NCI-H2196 treated with DMSO at 0.1 percent for 48 hours (cell line): ENCODE results near the gene BTBD9.

Source experiments
- DNase-seq: peaks from one replicate; lab custom pipeline; 2025; ENCODE audit not compliant: unreplicated experiment; lab: John Stamatoyannopoulos, UW

The BTBD9 gene

GRCh38 chr6:38169221-38169976 lies 470.3 kb downstream of the BTBD9 start:
- no peak for DNase-seq

DNA sequence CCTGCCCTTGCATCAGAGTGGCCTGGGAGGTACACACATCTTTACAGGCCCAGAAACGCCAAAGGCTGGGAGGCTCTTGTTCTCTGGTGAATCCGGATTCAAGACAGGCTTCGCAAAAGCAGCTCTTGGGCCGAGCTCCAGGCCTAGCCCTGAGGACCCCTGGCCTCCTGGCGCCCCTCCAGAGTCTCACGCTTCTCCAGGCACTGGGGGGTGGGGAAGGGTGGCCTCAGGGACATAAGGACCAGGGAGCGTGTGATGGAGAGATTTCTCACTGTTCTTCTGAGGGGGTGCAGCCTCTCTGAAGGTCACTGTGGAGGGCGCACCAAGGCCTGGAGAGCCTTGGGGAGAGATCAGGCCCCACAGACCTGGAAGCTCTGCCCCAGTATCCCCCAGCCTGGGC lies 471.0 kb downstream of the BTBD9 start:
- DNase-seq, result no peak

DNA sequence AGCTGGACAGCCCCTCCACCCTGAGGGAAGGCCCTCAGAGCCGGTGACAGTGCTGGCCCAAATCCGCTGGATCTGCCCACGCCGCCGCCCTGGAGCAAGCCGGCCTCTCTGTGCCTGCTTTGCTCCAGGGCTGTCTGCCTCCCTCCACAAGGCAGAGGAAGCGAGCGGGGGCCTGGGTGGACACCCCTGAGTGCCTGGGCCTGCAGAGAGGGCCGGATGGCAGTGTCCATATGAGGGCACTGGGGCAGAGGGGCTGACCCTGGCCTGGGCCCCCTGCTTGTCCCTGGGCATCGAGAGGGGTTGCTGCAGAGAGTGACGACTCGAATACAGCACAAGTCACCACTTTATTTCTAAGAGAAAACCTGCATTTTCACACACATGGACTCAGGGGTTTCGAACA lies 471.6 kb downstream of the BTBD9 start:
- no peak for DNase-seq

DNA sequence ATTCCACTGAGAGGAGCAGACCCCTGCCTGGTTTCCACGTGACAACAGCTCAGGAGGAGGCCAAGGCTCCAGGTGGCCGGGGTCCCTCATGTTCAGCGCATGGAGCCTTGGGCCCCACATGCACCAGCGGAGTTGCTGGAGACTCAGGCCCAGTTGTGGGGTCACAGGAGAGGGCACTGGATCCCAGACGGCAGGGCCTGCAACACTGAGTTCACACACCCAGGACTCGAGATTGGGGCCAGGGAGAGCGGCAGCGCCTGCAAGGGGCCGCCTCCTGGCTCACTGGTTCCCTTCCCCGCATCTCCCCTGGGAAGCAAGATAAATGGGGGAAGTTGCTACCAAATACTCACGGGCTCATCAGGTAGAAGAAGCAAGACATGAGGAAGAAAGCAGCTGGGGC lies 472.1 kb downstream of the BTBD9 start:
- DNase-seq, result no peak

DNA sequence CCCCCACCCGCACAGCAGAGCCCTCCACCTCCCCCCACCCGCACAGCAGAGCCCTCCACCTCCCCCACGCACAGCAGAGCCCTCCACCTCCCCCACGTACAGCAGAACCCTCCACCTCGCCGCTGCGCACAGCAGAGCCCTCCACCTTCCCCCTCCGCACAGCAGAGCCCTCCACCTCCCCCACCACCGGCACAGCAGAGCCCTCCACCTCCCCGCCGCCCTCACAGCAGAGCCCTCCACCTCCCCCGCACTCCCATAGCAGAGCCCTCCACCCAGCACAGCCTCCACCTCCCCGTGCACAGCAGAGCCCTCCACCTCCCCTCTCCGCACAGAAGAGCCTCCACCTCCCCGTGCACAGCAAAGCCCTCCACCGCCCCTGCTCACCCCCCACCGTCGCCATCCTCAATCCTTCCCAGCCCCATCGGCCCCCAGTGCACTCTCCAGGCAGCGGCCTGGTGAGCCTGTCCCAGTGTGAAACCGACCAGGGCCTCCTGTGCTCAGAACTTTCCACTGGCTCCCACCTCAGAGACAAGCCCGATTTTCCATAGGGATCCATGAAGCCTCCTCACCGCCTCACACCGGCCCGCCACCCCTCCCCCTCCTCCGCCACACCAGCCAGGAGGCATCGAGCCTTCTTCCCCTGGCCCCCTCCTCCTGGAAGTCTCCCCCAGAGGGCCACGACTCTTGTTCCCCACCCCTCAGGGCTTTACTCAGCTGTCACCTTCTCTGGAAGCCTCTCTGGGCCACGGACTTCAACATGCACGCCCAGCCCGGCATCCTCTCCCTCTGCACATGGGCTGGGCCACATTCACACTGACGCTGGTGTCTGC lies 473.1 kb downstream of the BTBD9 start:
- DNase-seq, result no peak

DNA sequence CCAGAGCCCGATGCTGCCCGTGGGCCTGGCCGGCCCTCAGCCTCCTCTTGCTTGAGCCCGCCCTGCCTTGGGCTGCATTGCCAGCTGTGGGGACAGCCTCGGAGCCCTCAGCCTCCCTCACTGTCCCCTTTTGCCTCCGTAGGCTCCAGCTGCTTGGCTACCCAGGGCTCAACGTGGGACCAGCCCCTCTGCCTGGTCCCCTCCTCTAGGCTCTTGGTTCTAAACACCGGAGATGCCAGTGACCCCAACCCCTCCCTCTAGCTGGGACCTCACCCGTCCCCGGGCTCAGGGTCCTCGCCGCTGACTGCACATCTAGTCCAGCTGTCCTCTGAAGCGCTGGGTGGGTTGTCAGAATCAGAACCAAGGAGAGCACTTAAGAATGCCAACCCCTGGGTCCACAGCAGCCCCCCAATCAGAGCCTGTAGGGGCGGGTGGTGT lies 475.0 kb downstream of the BTBD9 start:
- DNase-seq, result no peak

DNA sequence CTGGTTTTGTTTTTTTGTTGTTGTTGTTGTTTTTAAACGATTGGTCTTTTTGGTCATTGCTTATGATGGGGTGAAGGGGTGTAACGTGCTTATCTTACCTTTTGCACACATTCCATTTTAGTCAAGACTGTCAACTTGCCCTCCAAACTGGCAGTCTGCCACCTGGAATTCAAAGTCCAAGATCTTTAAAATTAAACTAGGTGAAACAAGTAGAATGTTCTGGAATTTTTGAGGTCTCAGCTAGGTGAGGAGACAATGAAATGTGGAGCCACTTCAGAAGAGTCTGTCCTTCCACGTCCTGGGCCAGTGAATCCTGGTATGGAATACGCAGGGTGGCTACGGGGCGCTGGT lies 475.6 kb downstream of the BTBD9 start:
- DNase-seq, result no peak

DNA sequence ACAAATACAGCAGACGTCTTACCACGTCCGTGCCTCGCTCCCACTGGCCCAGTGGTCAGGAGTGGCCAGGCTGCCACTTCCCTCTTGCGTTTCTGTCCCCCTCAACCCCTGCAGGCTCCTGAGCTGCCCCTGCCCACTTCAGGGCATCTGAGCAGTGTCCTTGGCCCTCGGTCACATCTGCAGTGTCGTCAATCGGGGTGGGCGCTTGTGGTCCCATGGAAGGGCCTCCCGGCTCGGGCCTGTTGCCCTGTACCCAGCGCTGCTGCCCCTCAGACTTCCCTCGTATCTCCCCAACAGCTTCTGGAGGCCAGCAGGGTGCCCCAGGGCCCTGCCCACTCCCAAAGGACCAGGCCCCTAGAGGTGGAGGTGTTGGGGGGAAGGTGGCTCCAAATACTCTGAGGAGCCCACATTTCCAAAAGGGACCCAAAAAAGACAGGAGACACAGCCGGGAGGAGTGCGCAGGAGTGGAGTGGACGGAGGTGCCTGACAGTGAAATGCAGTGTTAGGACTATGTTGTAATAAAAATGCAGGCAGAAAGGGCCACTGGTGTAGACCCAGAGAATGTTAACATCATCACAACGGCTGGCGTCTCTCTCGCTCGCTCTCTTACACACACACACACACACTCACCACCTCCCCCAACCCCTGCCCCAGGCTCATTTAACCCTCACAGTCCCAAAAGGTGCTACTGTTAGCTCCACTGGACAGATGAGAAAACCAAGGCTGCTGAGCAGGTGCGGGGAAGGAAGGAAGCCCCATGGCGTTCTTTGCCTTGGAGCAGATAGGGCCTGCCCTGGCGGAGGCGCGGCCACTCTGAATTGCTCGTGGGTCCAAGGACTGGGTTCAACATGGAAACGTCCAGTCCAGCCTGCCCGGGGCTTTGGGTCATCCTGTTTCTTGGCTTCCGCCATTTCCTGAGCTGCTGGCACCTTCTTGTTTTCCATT lies 476.3 kb downstream of the BTBD9 start:
- DNase-seq, result no peak

DNA sequence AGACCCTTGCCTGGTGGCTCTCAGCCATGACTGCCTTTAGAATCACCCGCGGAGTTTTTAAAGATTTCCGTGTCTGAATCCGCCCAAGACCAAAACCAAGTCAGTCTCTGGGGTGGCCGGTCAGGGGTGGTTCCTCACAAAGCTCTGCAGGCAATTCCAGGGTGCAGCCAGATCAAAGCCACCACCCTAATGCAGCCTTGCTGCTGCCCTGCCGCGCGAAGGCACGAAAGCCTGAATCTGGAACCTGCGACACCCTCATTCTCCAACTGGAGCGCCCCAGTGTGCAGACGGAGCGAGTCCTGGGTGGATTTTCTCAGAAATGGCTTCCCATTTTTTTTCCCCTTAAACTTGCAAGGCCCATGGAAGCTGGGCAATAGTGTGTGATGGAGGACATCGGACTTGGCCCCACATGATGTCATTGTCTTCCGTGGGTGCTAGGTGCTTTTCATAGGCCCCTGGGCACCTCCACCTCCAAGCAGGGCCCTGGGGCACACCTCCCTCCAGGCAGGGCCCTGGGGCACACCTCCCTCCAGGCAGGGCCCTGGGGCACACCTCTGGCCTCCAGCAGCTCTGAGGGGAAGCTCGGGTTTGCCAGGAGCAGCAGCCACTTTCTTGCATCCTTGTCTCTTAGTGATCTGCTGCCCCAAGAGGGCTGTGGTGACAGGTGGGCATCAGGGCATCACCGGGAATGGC lies 477.1 kb downstream of the BTBD9 start:
- DNase-seq, result no peak

- no peak for DNase-seq
Observed at GRCh38 chr6:38161754-38162492, 477.8 kb downstream of the BTBD9 start.

- DNase-seq, result no peak
Observed at GRCh38 chr6:38161331-38161730, 478.4 kb downstream of the BTBD9 start.

GRCh38 chr6:38160831-38161230 lies 478.9 kb downstream of the BTBD9 start:
- DNase-seq, result no peak

- no peak for DNase-seq
Observed at GRCh38 chr6:38159596-38159995, 480.1 kb downstream of the BTBD9 start.

- DNase-seq, result no peak
Observed at GRCh38 chr6:38158762-38159350, 480.9 kb downstream of the BTBD9 start.

- no peak for DNase-seq
Observed at GRCh38 chr6:38157905-38158304, 481.8 kb downstream of the BTBD9 start.

DNA sequence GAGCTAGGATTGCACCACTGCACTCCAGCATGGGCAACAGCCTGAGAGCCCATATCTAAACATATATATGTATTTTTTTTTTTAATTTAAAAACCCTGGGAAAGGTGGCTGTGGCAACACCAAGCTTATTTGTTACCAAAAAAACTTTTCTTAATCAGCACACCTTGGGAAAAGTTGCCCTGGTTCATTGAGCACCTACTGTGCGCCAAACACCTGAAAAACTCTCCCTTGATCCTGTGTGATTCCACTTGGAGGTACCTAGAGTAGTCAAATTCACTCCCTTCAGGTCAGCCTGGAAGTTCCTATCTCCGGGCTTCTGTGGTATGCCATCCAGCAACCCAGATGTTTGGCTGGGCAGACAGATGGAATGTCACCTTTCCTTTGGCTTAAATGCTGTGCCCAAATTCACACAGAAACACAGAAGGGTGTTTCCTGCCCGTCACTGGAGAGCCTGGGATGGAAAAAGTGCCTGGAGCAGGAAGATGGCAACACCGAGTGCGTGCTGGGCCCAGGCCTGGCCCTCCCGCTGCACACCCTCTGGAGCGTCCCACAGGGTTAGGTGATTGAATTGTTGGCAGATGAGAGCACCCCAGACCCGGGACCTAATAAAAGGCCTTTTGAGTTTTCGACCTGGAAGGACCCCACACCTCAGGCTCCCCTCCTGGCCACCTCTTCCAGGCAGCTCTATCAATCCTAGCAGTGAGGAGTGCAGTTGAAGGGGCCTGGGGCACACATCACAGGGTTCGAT lies 482.7 kb downstream of the BTBD9 start:
- DNase-seq, result no peak

DNA sequence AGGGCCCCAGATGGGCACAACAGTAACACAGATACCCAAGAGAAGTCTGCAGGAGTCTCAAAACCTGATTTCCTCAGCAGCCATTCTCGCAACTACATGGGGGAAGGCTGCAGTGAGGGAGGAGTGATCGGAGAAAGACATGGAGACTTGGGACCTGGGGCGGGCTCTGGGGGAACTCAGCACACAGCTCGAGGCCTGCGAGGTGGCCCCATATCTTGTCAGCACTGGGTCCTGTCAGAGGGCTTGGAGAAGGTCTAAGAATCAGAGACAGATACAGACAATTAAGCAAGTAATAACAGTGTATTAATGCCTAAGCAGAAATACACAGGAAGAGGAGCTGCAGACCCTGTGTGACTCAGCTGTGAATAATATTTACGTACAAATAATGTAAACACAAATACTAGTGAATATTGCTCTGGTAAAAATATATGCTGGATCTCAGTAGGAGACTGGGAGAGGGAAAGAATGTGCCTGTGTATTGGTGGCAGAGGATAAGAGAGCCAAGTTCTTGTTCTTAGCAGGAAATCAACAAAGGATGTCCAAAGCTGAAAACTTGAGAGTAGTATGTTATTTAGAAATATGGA lies 484.0 kb downstream of the BTBD9 start:
- DNase-seq, result no peak

- DNase-seq, result no peak
Observed at GRCh38 chr6:38155144-38155543, 484.6 kb downstream of the BTBD9 start.

DNA sequence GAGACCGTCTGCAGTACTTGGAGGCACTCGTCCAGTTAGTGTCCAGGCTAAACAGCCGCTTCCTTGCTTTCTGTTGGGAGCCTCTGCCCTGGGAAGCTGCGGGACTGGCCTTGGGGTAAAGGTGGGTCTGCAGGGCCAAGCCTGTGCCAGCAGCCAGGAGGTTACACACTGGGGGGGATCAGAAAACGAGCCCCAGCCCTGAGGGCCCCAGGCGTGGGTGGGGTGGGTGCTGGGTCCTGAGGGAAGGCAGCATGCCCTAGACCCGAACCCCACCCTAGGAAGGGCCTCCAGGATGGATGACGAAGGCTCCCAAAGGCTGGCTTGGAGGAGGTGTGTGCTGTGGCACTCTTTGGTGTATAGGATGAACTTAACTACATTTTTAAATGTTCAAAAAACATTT lies 485.0 kb downstream of the BTBD9 start:
- no peak for DNase-seq
